LNCaP clone FGC (cell line): ENCODE results near the gene KCNQ2.

Experiments used
- DNase-seq: peaks from one replicate; pipeline ENCODE4 v3.0.0-alpha.2; 2011; ENCODE audit warnings: low read depth
- H3K4me3 ChIP-seq: 2 replicates; pipeline ENCODE4 v1.5.1; 2011; ENCODE audit warnings: mild to moderate bottlenecking, low read depth, low read length, control low read depth
- CTCF ChIP-seq: IDR thresholded peaks from 2 replicates; pipeline ENCODE4 v1.5.1; 2012; ENCODE audit warnings: mild to moderate bottlenecking; ENCODE audit not compliant: control insufficient read depth, insufficient read depth; ENCODE audit errors: extremely low read depth

Gene KCNQ2

GRCh38 chr20:63433351-63433750 is 39.1 kb downstream of the KCNQ2 start:
- no peak for DNase-seq
- H3K4me3 ChIP-seq: no peak overlapping the region
- no peak for TF ChIP-seq CTCF

- H3K4me3 ChIP-seq: no peak overlapping the region
- TF ChIP-seq CTCF: no peak
- no peak for DNase-seq
These were observed 39.7 kb downstream of the KCNQ2 start for GRCh38 chr20:63432577-63433325.

- no peak overlapping the region for H3K4me3 ChIP-seq
- DNase-seq: no peak
- no peak for TF ChIP-seq CTCF
These were observed 40.5 kb downstream of the KCNQ2 start for GRCh38 chr20:63431944-63432343.

DNA sequence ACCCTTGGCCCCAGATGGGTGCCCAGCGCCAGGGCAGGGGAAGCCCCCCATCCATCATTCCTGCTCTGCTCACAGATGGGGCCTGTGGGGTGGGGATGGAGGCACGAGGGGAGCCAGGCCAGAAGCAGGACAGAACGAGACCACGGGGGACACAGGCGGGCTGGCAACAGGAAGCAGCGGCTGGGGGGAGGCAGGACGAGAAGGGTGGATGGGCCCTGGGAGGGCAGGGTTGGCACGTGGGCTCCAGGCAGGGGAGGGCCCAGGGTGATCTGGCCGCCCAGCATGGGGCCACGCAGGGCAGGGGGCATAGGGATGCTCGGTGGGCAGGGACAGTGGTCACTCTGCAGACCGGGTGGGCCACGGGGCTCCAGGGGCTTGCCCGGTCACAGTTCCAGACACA is 41.6 kb downstream of the KCNQ2 start:
- DNase-seq: no peak
- TF ChIP-seq CTCF: no peak
- H3K4me3 ChIP-seq: no peak overlapping the region

- H3K4me3 ChIP-seq: no peak overlapping the region
- no peak for DNase-seq
These were observed 42.5 kb downstream of the KCNQ2 start for GRCh38 chr20:63429992-63430391.

DNA sequence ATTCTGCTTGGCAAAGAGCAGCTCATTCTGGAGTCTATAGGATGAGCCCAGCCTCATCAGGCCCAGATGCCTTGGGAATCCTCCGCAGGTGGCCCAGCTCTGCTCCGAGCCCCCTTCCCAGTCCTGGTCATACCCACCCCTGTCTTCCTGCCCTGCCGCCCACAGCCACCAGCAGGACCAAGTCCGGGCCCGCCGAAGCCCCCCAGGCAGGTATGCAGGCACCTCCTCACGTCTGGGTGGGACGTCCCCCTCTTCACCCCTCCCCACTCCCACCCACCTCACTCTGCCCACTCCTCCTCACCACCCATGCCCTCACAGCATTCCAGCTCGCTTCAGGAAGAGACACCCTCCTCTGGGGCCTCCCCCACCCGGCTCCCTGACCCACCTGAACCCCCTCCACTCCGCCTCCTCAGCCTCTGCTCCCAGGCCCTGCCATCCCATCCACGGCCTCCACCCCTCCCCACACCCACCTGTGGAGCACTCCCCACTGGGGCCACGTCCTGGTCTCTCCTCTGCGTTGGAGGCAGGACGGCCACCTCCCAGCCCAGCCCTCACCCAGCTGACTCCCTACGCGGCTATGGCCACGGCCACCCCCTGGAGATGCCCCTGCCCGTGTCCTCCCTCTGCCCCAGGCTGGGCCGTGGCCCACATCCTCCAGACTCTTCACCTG is 43.4 kb downstream of the KCNQ2 start:
- no peak overlapping the region for H3K4me3 ChIP-seq
- no peak for TF ChIP-seq CTCF
- DNase-seq: no peak

More at GRCh38 chr20:63429992-63430391, 42.5 kb downstream of the KCNQ2 start:
- TF ChIP-seq CTCF: no peak

DNA sequence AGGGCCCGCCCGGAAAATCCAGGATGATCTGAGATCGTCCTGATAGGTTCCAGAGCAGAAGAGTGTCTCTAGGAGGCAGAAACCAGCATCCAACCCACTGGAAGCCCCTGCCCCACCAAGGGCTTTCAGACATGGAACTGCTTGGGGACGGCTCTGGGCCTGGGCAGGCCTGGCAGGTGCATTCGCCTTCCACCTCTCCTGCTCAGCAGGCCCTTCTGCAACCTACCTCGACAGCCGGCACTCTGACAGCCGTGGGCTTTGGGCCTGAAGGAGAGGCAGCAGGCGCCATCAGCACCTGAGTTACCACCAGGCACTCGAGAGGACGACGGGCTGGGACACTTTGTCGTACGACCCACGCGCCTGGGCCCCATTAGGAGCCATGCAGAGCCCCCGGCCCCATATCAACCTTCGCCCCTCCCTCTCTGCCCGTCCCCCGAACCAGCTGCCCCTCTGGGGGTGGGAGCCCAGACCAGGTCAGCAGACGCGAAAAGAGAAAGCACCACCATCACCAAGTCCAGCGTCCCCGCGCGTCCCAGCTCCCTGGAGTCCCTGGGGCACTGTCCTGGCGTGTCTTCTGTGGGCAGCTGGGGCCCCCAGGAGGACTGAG is 44.6 kb downstream of the KCNQ2 start:
- DNase-seq: no peak
- H3K4me3 ChIP-seq: no peak overlapping the region
- no peak for TF ChIP-seq CTCF
